ENCODE measurements around the gene TTC7B.
A peak's percentile ranks its signal among the peaks of the same experiment; 100 is the strongest.

The TTC7B gene

DNA sequence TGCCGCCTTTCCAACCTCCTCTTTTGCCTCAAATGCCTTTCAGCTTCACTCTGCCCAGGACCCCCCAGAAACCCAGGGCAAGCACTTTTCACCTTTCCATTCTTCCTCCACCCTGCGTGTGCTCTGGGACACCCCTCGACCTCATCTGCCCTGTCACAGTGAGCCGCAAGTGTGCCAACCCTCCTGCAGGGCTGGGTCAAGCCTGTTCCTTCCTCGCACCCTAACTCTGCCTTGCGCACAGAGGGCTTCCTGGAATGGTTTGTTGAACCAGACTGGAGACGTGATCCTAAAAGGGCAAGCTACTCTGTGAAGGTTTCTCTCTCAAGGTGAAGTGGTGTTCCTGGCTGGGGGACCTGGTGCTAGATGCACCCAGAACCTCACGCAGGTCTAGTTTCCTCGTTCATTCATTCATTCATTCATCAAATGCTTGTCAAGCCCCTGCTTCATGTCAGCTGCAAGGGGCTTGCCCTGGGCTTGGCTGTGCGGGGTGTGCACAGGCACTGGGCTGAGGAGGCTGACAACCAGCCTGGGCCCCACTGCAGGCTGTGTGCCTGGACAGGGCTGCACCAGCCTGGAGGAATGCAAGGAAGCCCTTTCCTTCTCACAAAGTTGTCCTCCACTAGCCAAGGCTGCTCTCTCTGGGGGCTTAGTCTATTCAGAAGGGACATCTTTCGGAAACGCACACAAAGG is 232.2 kb downstream of the TTC7B start:
- no peaks in the 10 kb centered on the region for H3K79me1 ChIP-seq (ENCODE audit: low read length)
- no CpG with 5 or more reads among the region's 12 CpGs for whole genome bisulfite sequencing (ENCODE audit: extremely low coverage, insufficient coverage, low lambda C conversion rate)

DNA sequence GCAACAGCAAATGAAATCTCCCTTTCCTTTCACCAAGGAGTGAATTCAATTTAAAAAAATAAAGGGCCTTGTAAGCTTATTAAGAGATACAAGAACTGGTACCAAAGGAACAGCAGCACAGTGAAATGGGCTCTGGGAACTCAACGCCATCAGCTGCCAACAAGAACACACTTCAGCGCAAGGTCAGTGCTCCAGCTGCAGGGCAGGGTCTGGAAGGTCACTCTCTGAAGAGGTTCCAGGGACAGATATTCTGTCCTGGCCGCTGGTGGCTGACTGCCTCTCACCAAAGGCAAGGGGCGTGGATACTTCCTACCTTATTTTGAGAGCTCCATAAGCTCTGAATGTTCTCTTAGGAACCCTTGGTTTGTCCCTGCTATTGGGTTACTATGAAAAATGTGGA is 232.8 kb downstream of the TTC7B start:
- DNase-seq = no peak
- Histone ChIP-seq H3K4me1 (ENCODE audit: control insufficient read depth, low read depth, low read length) (no peaks in the 10 kb centered on the region), H3K18ac (ENCODE audit: low read length) (no peak overlapping the region), H2BK120ac (ENCODE audit: low read depth, low read length) (no peak overlapping the region), H2BK15ac (replicated peaks; ENCODE audit: low read depth) (no peak overlapping the region), H4K8ac (ENCODE audit: low read depth, low read length) (no peak overlapping the region), H3K4me2 (ENCODE audit: low read length) (no peak overlapping the region), H3K79me2 (ENCODE audit: control insufficient read depth, insufficient read depth, low read length) (no peaks in the 10 kb centered on the region), H3K56ac (ENCODE audit: low read length) (no peak overlapping the region), H4K5ac (ENCODE audit: low read length) (no peak overlapping the region), H3K79me1 (ENCODE audit: low read length) (no peaks in the 10 kb centered on the region), H3K9ac (ENCODE audit: low read length) (no peak overlapping the region), H2AK5ac (ENCODE audit: low read length) (no peak overlapping the region), H3K27ac (ENCODE audit: low read depth, low read length) (no peak overlapping the region), H2BK5ac (ENCODE audit: low read length) (no peak overlapping the region), H3K4me3 (ENCODE audit: low read length) (no peak overlapping the region), H3K23ac (ENCODE audit: low read length) (no peak overlapping the region), H3K27me3 (ENCODE audit: insufficient read depth, low read length, poor library complexity) (no peaks in the 10 kb centered on the region), H3K36me3 (ENCODE audit: control insufficient read depth, insufficient read depth, low read length) (no peaks in the 10 kb centered on the region), H3K4ac (ENCODE audit: low read depth, low read length) (no peak overlapping the region)
- no CpG with 5 or more reads among the region's 4 CpGs for WGBS (ENCODE audit: extremely low coverage, insufficient coverage, low lambda C conversion rate)

More for the DNA sequence above, 232.2 kb downstream of the TTC7B start:
- H3K18ac ChIP-seq (ENCODE audit: low read length) = no peak overlapping the region
- no peak overlapping the region for H2BK15ac ChIP-seq (replicated peaks; ENCODE audit: low read depth)
- no peaks in the 10 kb centered on the region for H3K79me2 ChIP-seq (ENCODE audit: control insufficient read depth, insufficient read depth, low read length)
- H3K4ac ChIP-seq (ENCODE audit: low read depth, low read length) = no peak overlapping the region
- no peak overlapping the region for H3K27ac ChIP-seq (ENCODE audit: low read depth, low read length)
- H2BK5ac ChIP-seq (ENCODE audit: low read length) = no peak overlapping the region
- no peaks in the 10 kb centered on the region for H3K36me3 ChIP-seq (ENCODE audit: control insufficient read depth, insufficient read depth, low read length)
- H2BK120ac ChIP-seq (ENCODE audit: low read depth, low read length) = no peak overlapping the region
- H4K5ac ChIP-seq (ENCODE audit: low read length) = no peak overlapping the region
- no peak overlapping the region for H4K8ac ChIP-seq (ENCODE audit: low read depth, low read length)
- H3K23ac ChIP-seq (ENCODE audit: low read length) = peak overlapping the region; percentile 60
- H3K56ac ChIP-seq (ENCODE audit: low read length) = no peak overlapping the region
- H3K27me3 ChIP-seq (ENCODE audit: insufficient read depth, low read length, poor library complexity) = no peaks in the 10 kb centered on the region
- no peak overlapping the region for H3K9ac ChIP-seq (ENCODE audit: low read length)
- no peak for DNase-seq
- no peaks in the 10 kb centered on the region for H3K4me1 ChIP-seq (ENCODE audit: control insufficient read depth, low read depth, low read length)
- no peak overlapping the region for H3K4me3 ChIP-seq (ENCODE audit: low read length)
- H2AK5ac ChIP-seq (ENCODE audit: low read length) = no peak overlapping the region
- no peak overlapping the region for H3K4me2 ChIP-seq (ENCODE audit: low read length)

DNA sequence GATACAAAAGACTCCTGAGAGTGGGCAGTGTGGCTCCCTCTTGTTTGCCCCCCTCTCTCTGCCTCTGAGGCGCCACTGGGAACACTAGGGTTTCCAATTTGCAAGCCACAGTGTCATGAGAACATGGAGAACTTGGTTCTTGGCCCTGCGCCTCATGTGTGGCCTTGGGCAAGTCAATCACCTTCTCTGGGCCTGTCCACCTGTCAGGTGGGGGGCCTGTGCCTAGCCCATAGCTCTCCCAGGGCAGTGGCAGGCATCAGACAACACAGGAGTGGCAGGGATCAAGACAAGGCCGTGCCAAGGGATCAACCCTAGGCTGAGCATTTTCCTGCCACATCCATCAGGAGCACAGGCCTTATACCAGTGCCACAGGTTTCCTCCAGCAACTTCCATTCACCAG is 234.1 kb downstream of the TTC7B start:
- Histone ChIP-seq H3K18ac (ENCODE audit: low read length) (no peak overlapping the region), H3K4me2 (ENCODE audit: low read length) (no peak overlapping the region), H2BK120ac (ENCODE audit: low read depth, low read length) (no peak overlapping the region), H2BK5ac (ENCODE audit: low read length) (no peak overlapping the region), H3K79me1 (ENCODE audit: low read length) (no peaks in the 10 kb centered on the region), H3K4ac (ENCODE audit: low read depth, low read length) (no peak overlapping the region), H4K8ac (ENCODE audit: low read depth, low read length) (no peak overlapping the region), H2BK15ac (replicated peaks; ENCODE audit: low read depth) (no peak overlapping the region), H2AK5ac (ENCODE audit: low read length) (no peak overlapping the region), H4K5ac (ENCODE audit: low read length) (no peak overlapping the region), H3K23ac (ENCODE audit: low read length) (no peak overlapping the region), H3K27me3 (ENCODE audit: insufficient read depth, low read length, poor library complexity) (no peaks in the 10 kb centered on the region), H3K4me3 (ENCODE audit: low read length) (no peak overlapping the region), H3K56ac (ENCODE audit: low read length) (no peak overlapping the region), H3K36me3 (ENCODE audit: control insufficient read depth, insufficient read depth, low read length) (no peaks in the 10 kb centered on the region), H3K4me1 (ENCODE audit: control insufficient read depth, low read depth, low read length) (no peaks in the 10 kb centered on the region), H3K79me2 (ENCODE audit: control insufficient read depth, insufficient read depth, low read length) (no peaks in the 10 kb centered on the region), H3K27ac (ENCODE audit: low read depth, low read length) (no peak overlapping the region), H3K9ac (ENCODE audit: low read length) (no peak overlapping the region)
- no CpG with 5 or more reads among the region's 3 CpGs for WGBS (ENCODE audit: extremely low coverage, insufficient coverage, low lambda C conversion rate)
- DNase-seq = no peak

DNA sequence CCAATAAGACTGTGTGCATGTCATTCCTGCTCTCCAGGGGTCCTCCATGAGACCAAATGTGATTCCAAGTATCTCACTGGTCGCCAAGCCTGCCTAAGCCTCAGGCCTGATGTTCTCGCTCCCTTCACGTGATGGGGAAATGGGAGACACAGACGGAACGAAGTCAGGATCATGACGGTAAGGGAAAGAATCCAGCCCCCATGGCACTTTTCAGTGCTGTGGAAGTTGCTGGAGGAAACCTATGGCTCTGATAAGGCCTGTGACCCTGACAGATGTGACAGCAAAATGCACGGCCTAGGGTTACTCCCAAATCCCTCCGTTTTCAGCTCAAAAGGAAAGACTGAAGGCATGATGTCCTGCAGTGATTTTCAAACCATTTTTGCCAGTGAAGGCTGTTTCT is 234.5 kb downstream of the TTC7B start:
- H3K36me3 ChIP-seq (ENCODE audit: control insufficient read depth, insufficient read depth, low read length) = no peaks in the 10 kb centered on the region
- H3K4me3 ChIP-seq (ENCODE audit: low read length) = no peak overlapping the region
- no peak overlapping the region for H3K9ac ChIP-seq (ENCODE audit: low read length)
- H3K27me3 ChIP-seq (ENCODE audit: insufficient read depth, low read length, poor library complexity) = no peaks in the 10 kb centered on the region
- H3K56ac ChIP-seq (ENCODE audit: low read length) = no peak overlapping the region
- no CpG with 5 or more reads among the region's 8 CpGs for WGBS (ENCODE audit: extremely low coverage, insufficient coverage, low lambda C conversion rate)
- no peak overlapping the region for H2BK120ac ChIP-seq (ENCODE audit: low read depth, low read length)
- no peak overlapping the region for H4K5ac ChIP-seq (ENCODE audit: low read length)
- H3K79me1 ChIP-seq (ENCODE audit: low read length) = no peaks in the 10 kb centered on the region
- H2BK15ac ChIP-seq (replicated peaks; ENCODE audit: low read depth) = no peak overlapping the region
- H4K8ac ChIP-seq (ENCODE audit: low read depth, low read length) = no peak overlapping the region
- H3K79me2 ChIP-seq (ENCODE audit: control insufficient read depth, insufficient read depth, low read length) = no peaks in the 10 kb centered on the region
- H3K4ac ChIP-seq (ENCODE audit: low read depth, low read length) = no peak overlapping the region
- no peak overlapping the region for H2BK5ac ChIP-seq (ENCODE audit: low read length)
- no peak overlapping the region for H3K18ac ChIP-seq (ENCODE audit: low read length)
- H3K4me2 ChIP-seq (ENCODE audit: low read length) = no peak overlapping the region
- H3K23ac ChIP-seq (ENCODE audit: low read length) = no peak overlapping the region
- H3K27ac ChIP-seq (ENCODE audit: low read depth, low read length) = no peak overlapping the region
- H2AK5ac ChIP-seq (ENCODE audit: low read length) = no peak overlapping the region
- no peaks in the 10 kb centered on the region for H3K4me1 ChIP-seq (ENCODE audit: control insufficient read depth, low read depth, low read length)
- DNase-seq = no peak

DNA sequence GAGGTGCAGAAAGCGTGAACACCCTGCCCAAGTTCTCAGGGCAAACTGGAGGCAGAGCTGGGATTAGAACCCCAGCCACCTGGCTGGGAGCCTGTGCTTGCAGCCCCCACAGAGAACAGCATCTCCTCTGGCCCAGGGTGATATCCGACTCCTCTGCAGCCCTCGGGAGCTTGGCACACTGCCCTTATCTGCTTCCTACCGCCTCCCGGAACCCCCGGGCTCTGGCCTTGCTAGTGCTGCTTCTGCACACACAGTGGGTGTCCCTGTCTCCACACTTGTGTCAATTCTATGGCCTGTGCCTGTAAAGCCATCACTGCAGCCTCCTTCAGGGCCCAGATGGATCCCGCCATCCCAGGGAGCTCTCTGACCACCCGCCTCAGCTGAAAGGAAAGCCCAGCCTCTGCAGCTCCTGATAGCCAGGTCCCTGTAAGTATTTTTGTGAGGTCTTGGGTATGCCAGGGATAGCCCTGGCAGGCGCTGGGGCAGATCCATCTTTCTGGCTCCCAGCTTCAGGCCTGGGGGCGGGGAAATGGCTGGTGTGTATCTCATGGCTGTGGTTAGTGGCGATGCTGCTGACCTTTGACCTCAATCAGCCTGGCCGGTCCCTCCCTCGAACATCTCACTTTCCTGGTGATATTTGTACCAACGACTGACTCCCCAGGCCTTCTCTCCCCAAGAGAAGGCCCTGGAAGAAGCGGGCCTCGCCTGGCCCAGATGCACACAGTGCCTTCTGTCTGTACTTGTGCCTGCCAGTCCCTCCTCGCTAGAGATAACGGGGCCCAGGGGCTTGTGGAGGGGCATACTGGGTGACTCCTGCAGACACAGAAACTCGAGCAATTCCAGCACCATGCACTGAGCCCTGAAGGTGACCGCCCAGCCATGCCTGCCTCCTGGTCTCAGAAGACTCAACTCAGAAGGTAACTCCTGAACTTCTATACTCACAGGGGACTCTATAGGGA is 235.6 kb downstream of the TTC7B start:
- Histone ChIP-seq H3K18ac (ENCODE audit: low read length) (no peak overlapping the region), H3K79me2 (ENCODE audit: control insufficient read depth, insufficient read depth, low read length) (no peaks in the 10 kb centered on the region), H2BK120ac (ENCODE audit: low read depth, low read length) (no peak overlapping the region), H3K4me2 (ENCODE audit: low read length) (no peak overlapping the region), H3K79me1 (ENCODE audit: low read length) (no peaks in the 10 kb centered on the region), H2BK5ac (ENCODE audit: low read length) (no peak overlapping the region), H3K27me3 (ENCODE audit: insufficient read depth, low read length, poor library complexity) (no peaks in the 10 kb centered on the region), H3K4ac (ENCODE audit: low read depth, low read length) (no peak overlapping the region), H3K9ac (ENCODE audit: low read length) (no peak overlapping the region), H3K56ac (ENCODE audit: low read length) (no peak overlapping the region), H3K23ac (ENCODE audit: low read length) (no peak overlapping the region), H4K8ac (ENCODE audit: low read depth, low read length) (no peak overlapping the region), H3K36me3 (ENCODE audit: control insufficient read depth, insufficient read depth, low read length) (no peaks in the 10 kb centered on the region), H3K4me1 (ENCODE audit: control insufficient read depth, low read depth, low read length) (no peaks in the 10 kb centered on the region), H3K27ac (ENCODE audit: low read depth, low read length) (no peak overlapping the region), H2BK15ac (replicated peaks; ENCODE audit: low read depth) (no peak overlapping the region), H4K5ac (ENCODE audit: low read length) (no peak overlapping the region), H3K4me3 (ENCODE audit: low read length) (no peak overlapping the region), H2AK5ac (ENCODE audit: low read length) (no peak overlapping the region)
- DNase-seq = no peak
- no CpG with 5 or more reads among the region's 20 CpGs for WGBS (ENCODE audit: extremely low coverage, insufficient coverage, low lambda C conversion rate)
